ENCODE results near the gene RAB40B.

The RAB40B gene

DNA sequence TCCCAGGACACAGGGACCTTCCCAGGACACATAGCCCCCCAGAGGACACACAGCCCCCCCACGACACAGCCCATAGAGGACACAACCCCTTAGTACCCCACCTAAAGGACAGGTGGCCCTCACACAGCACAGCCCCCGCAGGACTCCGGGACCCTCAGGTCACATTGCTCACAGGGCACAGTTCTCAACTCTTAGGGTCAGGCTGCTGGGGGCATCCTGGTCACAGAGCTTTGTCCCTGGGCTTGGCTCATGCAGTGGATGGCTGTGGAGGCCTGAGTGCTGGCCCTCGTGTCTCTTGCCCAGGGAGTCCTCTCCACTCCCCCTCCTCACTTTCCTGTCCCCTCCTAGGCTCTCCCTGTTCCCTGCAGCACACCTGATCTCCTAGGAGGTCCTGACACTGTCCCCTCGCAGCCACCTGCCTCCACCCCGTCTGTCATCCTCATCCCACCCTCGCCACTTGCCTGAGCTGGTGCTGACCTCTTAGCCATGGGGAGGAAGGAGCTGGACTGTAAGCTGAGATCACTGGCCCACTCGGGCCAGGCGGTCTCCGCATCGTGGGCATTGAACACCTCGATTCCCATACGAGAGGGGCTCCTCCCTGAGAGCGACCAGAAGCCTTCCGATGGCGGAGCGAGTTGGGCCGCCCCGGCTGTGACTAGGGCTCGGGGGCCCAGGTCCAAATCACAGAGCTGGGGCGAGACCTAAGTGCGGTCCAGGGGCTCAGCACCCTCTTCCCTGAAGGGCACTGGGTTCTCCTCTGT is 48.8 kb downstream of the RAB40B start:
- H3K27me3 ChIP-seq (replicated peaks in 2 of 5; ENCODE audit: control insufficient read depth in 4 of 5, insufficient read depth in 5 of 5, low read length in 4 of 5), result no peaks in the 10 kb centered on the region
- ChIA-PET CTCF (interaction anchor here (1.8 kb wide), 1 partner anchor 19 kb away, joined by 10 read pairs; no protein-coding TSS in a partner anchor), POLR2A (no interaction called here)
- no peak for DNase-seq
- H3K9me3 ChIP-seq (ENCODE audit: control extremely low read depth in 1 of 5, control insufficient read depth in 4 of 5, insufficient read depth in 2 of 5, low read depth in 1 of 5, low read length in 4 of 5), result no peaks in the 10 kb centered on the region
- WGBS (ENCODE audit: insufficient coverage), result 93% methylated on average over 18 of the region's 22 CpGs
- no peak overlapping the region for H3K4me3 ChIP-seq (ENCODE audit: control insufficient read depth in 1 of 7, extremely low read depth in 1 of 7, insufficient read depth in 4 of 7, low read depth in 2 of 7, low read length in 6 of 7)
- H3K27ac ChIP-seq (ENCODE audit: insufficient read depth in 1 of 2, low read depth in 1 of 2, low read length in 2 of 2, poor library complexity in 1 of 2, severe bottlenecking in 2 of 2), result no peak overlapping the region
- H3K4me1 ChIP-seq (ENCODE audit: control extremely low read depth in 1 of 4, control insufficient read depth in 4 of 4, insufficient read depth in 4 of 4, low read length in 3 of 4), result peaks cover 4 to 26% (median 23%) of the 10 kb centered on the region in 4 experiments
- H3K36me3 ChIP-seq (ENCODE audit: control insufficient read depth in 4 of 4, insufficient read depth in 4 of 4, low read length in 3 of 4), result peaks cover 0 to under 1% (median under 1%) of the 10 kb centered on the region in 4 experiments

DNA sequence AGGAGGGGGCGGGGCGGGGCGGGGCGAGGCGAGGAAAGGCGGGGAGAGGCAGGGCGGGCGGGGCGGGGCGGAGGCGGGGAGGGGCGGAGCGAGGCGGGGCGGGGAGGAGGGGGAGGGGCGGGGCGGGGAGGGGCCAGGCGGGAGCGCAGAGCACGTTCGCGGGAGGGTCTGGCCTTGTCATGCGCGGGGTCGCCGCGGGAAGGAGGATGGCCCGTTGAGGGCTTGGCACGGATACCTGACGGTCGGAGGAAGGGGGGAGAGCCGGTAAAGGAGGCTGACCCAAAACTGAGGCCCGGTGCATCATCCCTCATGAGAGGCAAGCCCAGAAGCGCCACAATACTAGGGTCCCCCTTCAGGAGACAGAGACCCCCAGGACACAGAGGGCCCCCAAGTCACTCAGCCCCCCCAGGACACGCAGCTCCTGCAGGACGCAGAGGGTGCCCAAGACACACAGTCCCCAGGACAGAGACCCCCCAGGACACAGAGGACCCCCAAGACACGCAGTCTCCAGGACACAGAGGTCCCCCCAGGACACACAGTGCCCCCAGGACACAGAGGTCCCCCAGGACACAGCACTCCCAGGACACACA is 49.7 kb downstream of the RAB40B start:
- CTCF ChIA-PET, result no interaction called here
- peak overlapping the region in 5 of 7 experiments; percentile 26 to 70 (median 53) for H3K4me3 ChIP-seq (ENCODE audit: control insufficient read depth in 1 of 7, extremely low read depth in 1 of 7, insufficient read depth in 4 of 7, low read depth in 2 of 7, low read length in 6 of 7)
- DNase-seq, result peak; percentile 32 to 65 (median 53)
- 8% methylated on average over 11 of the region's 37 CpGs for WGBS (ENCODE audit: insufficient coverage)
- H3K27me3 ChIP-seq (replicated peaks in 2 of 5; ENCODE audit: control insufficient read depth in 4 of 5, insufficient read depth in 5 of 5, low read length in 4 of 5), result no peaks in the 10 kb centered on the region
- peaks cover 0 to 9% (median 5%) of the 10 kb centered on the region in 4 experiments for H3K36me3 ChIP-seq (ENCODE audit: control insufficient read depth in 4 of 4, insufficient read depth in 4 of 4, low read length in 3 of 4)
- H3K9me3 ChIP-seq (ENCODE audit: control extremely low read depth in 1 of 5, control insufficient read depth in 4 of 5, insufficient read depth in 2 of 5, low read depth in 1 of 5, low read length in 4 of 5), result no peaks in the 10 kb centered on the region
- peaks cover 4 to 22% (median 15%) of the 10 kb centered on the region in 4 experiments for H3K4me1 ChIP-seq (ENCODE audit: control extremely low read depth in 1 of 4, control insufficient read depth in 4 of 4, insufficient read depth in 4 of 4, low read length in 3 of 4)
- no peak overlapping the region for H3K27ac ChIP-seq (ENCODE audit: insufficient read depth in 1 of 2, low read depth in 1 of 2, low read length in 2 of 2, poor library complexity in 1 of 2, severe bottlenecking in 2 of 2)
- POLR2A ChIA-PET, result no interaction called here

DNA sequence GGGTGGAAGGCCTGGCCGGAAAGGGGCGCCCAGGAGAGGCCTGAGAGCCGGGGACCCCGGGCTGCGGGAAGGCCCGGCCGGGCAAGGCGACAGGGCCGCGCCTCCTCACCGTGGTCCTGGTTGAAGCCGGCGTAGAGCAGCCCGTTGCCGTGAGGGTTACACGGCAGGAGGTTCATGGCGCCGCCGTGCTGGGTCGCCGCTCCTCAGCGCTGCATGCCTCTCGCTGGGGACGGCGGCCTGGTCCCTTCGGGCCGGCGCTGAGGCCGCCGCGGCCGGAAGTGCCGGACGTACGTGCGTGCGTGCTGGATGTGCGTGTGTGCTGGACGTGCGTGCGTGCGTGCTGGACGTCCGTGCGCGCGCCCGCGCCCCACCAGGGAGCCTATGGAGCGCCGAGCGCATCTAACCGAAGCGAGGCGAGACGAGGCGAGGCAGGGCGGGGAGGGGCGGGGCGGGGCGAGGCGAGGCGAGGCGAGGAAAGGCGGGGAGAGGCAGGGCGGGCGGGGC is 50.3 kb downstream of the RAB40B start, which contains the start of gene WDR45B:
Gene WDR45B, minus strand, starts transcription at position 280 of the 504 bp plus-strand sequence. Its CDS starts 104 bp downstream, at position 176.
- CTCF ChIA-PET, result interaction anchor here (1.3 kb wide), 1 partner anchor 56 kb away, joined by 7 read pairs; no protein-coding TSS in a partner anchor
- POLR2A ChIA-PET, result no interaction called here
- 0% methylated on average over 36 of the region's 67 CpGs for WGBS (ENCODE audit: insufficient coverage)

DNA sequence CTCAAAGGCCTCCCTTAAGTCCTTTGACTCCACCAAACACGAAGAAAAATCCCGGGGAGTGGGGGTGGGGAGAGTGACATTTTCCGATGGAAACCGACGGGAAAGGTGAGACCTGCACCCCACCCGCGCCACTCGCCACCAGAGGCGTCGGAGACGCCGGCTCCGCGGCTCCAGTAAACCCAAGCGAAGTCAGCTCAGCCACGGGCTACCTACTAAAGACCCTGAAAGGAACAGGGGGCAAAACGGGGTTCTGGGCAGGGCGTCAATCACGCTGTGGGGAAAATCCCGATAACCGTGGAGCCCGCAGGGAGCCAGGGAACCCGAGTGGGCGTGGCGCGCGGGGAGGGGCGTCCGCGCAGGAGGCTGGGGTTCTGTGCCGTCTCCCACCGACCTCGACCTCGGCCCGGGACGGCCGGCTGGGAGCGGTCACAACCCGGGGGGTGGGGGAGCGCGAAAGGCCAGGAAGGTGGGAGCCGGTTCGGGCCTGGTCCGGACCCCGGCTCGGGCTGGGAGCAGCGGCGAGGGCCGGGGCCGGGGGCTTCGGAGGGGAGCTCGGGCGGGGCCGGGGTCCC is 50.8 kb downstream of the RAB40B start:
- H3K9me3 ChIP-seq (ENCODE audit: control extremely low read depth in 1 of 5, control insufficient read depth in 4 of 5, insufficient read depth in 2 of 5, low read depth in 1 of 5, low read length in 4 of 5), result no peaks in the 10 kb centered on the region
- POLR2A ChIA-PET, result no interaction called here
- H3K27ac ChIP-seq (ENCODE audit: insufficient read depth in 1 of 2, low read depth in 1 of 2, low read length in 2 of 2, poor library complexity in 1 of 2, severe bottlenecking in 2 of 2), result peak overlapping the region; percentile 54 to 93
- peaks cover 5 to 19% (median 14%) of the 10 kb centered on the region in 4 experiments for H3K36me3 ChIP-seq (ENCODE audit: control insufficient read depth in 4 of 4, insufficient read depth in 4 of 4, low read length in 3 of 4)
- peak; percentile 36 to 50 (median 44) for DNase-seq
- H3K4me3 ChIP-seq (ENCODE audit: control insufficient read depth in 1 of 7, extremely low read depth in 1 of 7, insufficient read depth in 4 of 7, low read depth in 2 of 7, low read length in 6 of 7), result peak overlapping the region; percentile 71 to 94 (median 90)
- CTCF ChIA-PET, result interaction anchor here (1.3 kb wide), 1 partner anchor 56 kb away, joined by 7 read pairs; no protein-coding TSS in a partner anchor
- 0% methylated on average over 49 of the region's 54 CpGs for WGBS (ENCODE audit: insufficient coverage)
- no peaks in the 10 kb centered on the region for H3K27me3 ChIP-seq (replicated peaks in 2 of 5; ENCODE audit: control insufficient read depth in 4 of 5, insufficient read depth in 5 of 5, low read length in 4 of 5)
- peaks cover 4 to 22% (median 15%) of the 10 kb centered on the region in 4 experiments for H3K4me1 ChIP-seq (ENCODE audit: control extremely low read depth in 1 of 4, control insufficient read depth in 4 of 4, insufficient read depth in 4 of 4, low read length in 3 of 4)

More for the DNA sequence above, 50.3 kb downstream of the RAB40B start, which contains the start of gene WDR45B:
- Histone ChIP-seq H3K4me3 (ENCODE audit: control insufficient read depth in 1 of 7, extremely low read depth in 1 of 7, insufficient read depth in 4 of 7, low read depth in 2 of 7, low read length in 6 of 7) (peak within 1 kb of the TSS; percentile 71 to 94 (median 90)), H3K36me3 (ENCODE audit: control insufficient read depth in 4 of 4, insufficient read depth in 4 of 4, low read length in 3 of 4) (peaks cover 2 to 15% (median 10%) of the 10 kb centered on the region in 4 experiments), H3K27me3 (replicated peaks in 2 of 5; ENCODE audit: control insufficient read depth in 4 of 5, insufficient read depth in 5 of 5, low read length in 4 of 5) (no peaks in the 10 kb centered on the region), H3K4me1 (ENCODE audit: control extremely low read depth in 1 of 4, control insufficient read depth in 4 of 4, insufficient read depth in 4 of 4, low read length in 3 of 4) (peaks cover 4 to 22% (median 15%) of the 10 kb centered on the region in 4 experiments), H3K27ac (ENCODE audit: insufficient read depth in 1 of 2, low read depth in 1 of 2, low read length in 2 of 2, poor library complexity in 1 of 2, severe bottlenecking in 2 of 2) (peak within 1 kb of the TSS; percentile 54 to 93), H3K9me3 (ENCODE audit: control extremely low read depth in 1 of 5, control insufficient read depth in 4 of 5, insufficient read depth in 2 of 5, low read depth in 1 of 5, low read length in 4 of 5) (no peaks in the 10 kb centered on the region)
- DNase-seq, result peak; percentile 87 to 92 (median 87)

DNA sequence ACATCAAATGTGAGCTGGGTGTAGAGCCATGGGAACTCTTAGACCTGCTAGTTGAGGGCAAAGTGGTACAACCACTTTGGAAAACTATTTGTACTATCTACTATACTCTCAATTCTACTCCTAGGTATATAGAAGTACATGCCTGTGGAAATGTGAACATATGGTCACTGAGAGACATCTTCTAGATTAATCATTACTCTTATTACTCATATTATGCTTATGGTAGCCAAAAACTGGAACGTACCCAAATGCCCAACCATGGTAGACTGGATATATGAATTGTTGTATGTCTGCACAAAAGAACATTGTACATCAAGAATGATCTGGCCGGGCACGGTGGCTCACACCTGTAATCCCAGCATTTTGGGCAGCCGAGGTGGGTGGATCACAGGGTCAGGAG is 53.0 kb downstream of the RAB40B start:
- H3K27me3 ChIP-seq (replicated peaks in 2 of 5; ENCODE audit: control insufficient read depth in 4 of 5, insufficient read depth in 5 of 5, low read length in 4 of 5), result no peaks in the 10 kb centered on the region
- H3K36me3 ChIP-seq (ENCODE audit: control insufficient read depth in 4 of 4, insufficient read depth in 4 of 4, low read length in 3 of 4), result peaks cover 11 to 36% (median 26%) of the 10 kb centered on the region in 4 experiments
- CTCF ChIA-PET, result no interaction called here
- DNase-seq, result no peak
- POLR2A ChIA-PET, result no interaction called here
- WGBS (ENCODE audit: insufficient coverage), result no CpG with 5 or more reads among the region's 4 CpGs
- H3K4me1 ChIP-seq (ENCODE audit: control extremely low read depth in 1 of 4, control insufficient read depth in 4 of 4, insufficient read depth in 4 of 4, low read length in 3 of 4), result peaks cover 4 to 24% (median 19%) of the 10 kb centered on the region in 4 experiments
- no peaks in the 10 kb centered on the region for H3K9me3 ChIP-seq (ENCODE audit: control extremely low read depth in 1 of 5, control insufficient read depth in 4 of 5, insufficient read depth in 2 of 5, low read depth in 1 of 5, low read length in 4 of 5)
- H3K4me3 ChIP-seq (ENCODE audit: control insufficient read depth in 1 of 7, extremely low read depth in 1 of 7, insufficient read depth in 4 of 7, low read depth in 2 of 7, low read length in 6 of 7), result no peak overlapping the region
- no peak overlapping the region for H3K27ac ChIP-seq (ENCODE audit: insufficient read depth in 1 of 2, low read depth in 1 of 2, low read length in 2 of 2, poor library complexity in 1 of 2, severe bottlenecking in 2 of 2)

DNA sequence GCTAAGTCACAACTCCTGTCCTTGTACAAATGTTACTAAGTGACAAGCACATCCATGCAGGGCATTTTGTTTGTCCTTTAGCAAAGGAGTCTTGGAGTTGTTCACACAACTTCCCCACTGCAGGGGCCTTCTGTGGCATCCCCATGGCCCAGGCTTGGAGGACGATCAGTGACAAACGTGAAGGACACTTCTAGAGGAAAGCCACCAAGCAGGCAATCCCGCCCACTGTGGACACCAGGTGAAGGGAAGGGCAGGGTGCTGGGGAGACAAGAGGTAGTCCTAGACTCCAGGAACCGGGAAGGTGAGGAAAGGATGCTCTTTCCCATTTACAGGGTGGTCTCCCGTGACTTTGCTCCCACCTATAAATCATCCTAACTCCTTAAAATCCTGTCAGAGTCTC is 54.4 kb downstream of the RAB40B start:
- Histone ChIP-seq H3K27me3 (replicated peaks in 2 of 5; ENCODE audit: control insufficient read depth in 4 of 5, insufficient read depth in 5 of 5, low read length in 4 of 5) (no peaks in the 10 kb centered on the region), H3K9me3 (ENCODE audit: control extremely low read depth in 1 of 5, control insufficient read depth in 4 of 5, insufficient read depth in 2 of 5, low read depth in 1 of 5, low read length in 4 of 5) (no peaks in the 10 kb centered on the region), H3K27ac (ENCODE audit: insufficient read depth in 1 of 2, low read depth in 1 of 2, low read length in 2 of 2, poor library complexity in 1 of 2, severe bottlenecking in 2 of 2) (no peak overlapping the region), H3K4me1 (ENCODE audit: control extremely low read depth in 1 of 4, control insufficient read depth in 4 of 4, insufficient read depth in 4 of 4, low read length in 3 of 4) (peaks cover 4 to 33% (median 28%) of the 10 kb centered on the region in 4 experiments), H3K36me3 (ENCODE audit: control insufficient read depth in 4 of 4, insufficient read depth in 4 of 4, low read length in 3 of 4) (peaks cover 12 to 44% (median 32%) of the 10 kb centered on the region in 4 experiments), H3K4me3 (ENCODE audit: control insufficient read depth in 1 of 7, extremely low read depth in 1 of 7, insufficient read depth in 4 of 7, low read depth in 2 of 7, low read length in 6 of 7) (no peak overlapping the region)
- POLR2A ChIA-PET, result no interaction called here
- CTCF ChIA-PET, result no interaction called here
- DNase-seq, result no peak
- whole genome bisulfite sequencing (ENCODE audit: insufficient coverage), result 100% methylated on average over 4 of the region's 5 CpGs
